ENCODE measurements around the gene SLC4A3.

Gene SLC4A3

GRCh38 chr2:219636144-219636915 lies 8.9 kb downstream of the SLC4A3 start:
- TF ChIP-seq, protein P1, sequence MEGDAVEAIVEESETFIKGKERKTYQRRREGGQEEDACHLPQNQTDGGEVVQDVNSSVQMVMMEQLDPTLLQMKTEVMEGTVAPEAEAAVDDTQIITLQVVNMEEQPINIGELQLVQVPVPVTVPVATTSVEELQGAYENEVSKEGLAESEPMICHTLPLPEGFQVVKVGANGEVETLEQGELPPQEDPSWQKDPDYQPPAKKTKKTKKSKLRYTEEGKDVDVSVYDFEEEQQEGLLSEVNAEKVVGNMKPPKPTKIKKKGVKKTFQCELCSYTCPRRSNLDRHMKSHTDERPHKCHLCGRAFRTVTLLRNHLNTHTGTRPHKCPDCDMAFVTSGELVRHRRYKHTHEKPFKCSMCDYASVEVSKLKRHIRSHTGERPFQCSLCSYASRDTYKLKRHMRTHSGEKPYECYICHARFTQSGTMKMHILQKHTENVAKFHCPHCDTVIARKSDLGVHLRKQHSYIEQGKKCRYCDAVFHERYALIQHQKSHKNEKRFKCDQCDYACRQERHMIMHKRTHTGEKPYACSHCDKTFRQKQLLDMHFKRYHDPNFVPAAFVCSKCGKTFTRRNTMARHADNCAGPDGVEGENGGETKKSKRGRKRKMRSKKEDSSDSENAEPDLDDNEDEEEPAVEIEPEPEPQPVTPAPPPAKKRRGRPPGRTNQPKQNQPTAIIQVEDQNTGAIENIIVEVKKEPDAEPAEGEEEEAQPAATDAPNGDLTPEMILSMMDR (IDR thresholded peaks at IDR 0.05; ENCODE audit: insufficient read depth, low read depth, low read length, missing control alignments), result no peak
- DNase-seq (ENCODE audit: low read depth), result no peak
- no peak overlapping the region for H3K4me3 ChIP-seq (ENCODE audit: low read length)

DNA sequence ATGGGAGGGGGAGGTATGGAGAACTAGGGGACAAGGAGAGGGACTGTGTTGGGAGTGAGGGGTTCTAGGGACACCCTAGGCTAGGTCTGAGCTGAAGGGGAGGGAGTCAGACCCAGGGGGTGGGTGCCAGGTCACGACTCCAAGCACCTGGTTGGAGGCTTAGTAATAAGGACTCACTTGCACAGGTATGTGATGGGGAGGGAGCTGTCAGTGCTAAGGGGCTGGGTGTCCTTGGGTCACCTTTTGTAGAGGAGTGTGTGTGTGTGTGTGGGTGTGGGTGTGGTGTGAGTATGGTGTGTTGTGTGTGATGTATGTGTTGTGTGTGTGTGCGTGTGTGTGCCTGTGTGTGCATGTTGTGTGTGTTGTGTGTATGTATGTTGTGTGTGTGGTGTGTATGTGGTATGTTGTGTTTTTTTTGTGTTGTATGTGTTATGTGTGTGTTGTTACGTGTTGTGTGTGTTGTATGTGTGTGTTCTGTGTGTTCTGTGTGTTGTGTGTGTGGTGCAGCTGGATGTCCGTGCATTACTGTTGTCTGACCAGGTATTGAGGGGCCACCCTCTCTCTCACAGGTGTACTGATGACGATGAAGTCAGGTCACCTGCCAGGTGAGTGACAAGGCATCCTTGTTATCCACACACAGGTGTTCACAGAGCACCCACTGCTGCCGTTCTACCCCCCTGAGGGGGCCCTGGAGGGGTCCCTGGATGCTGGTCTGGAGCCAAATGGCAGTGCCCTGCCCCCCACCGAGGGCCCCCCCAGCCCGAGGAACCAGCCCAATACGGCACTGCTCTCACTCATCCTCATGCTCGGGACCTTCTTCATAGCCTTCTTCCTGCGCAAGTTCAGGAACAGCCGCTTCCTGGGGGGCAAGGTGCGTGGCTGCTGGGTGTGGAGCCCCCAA lies 9.8 kb downstream of the SLC4A3 start:
- no peak for DNase-seq (ENCODE audit: low read depth)
- no peak overlapping the region for H3K4me3 ChIP-seq (ENCODE audit: low read length)
- TF ChIP-seq, protein P1 (IDR thresholded peaks at IDR 0.05; ENCODE audit: insufficient read depth, low read depth, low read length, missing control alignments), result no peak

DNA sequence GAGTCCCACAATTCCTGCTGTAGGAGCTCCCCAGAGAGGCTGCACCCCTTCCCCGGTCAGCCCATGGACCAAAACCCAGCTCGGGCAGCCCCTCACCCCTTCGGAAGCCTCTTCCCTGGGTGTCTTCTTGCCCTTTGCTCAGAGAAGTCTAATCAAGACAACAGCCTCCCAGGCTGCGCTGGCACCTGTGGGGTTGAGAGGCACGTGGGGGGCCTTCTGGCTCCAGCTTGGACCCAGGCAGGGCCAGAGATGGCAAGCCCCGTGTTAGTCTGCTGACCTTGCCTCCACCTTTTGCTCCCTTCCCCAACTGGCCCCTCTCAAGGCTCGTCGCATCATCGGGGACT lies 10.4 kb downstream of the SLC4A3 start:
- no peak overlapping the region for H3K4me3 ChIP-seq (ENCODE audit: low read length)
- DNase-seq (ENCODE audit: low read depth), result no peak
- TF ChIP-seq, protein P1 (IDR thresholded peaks at IDR 0.05; ENCODE audit: insufficient read depth, low read depth, low read length, missing control alignments), result no peak

GRCh38 chr2:219638217-219638947 lies 11.0 kb downstream of the SLC4A3 start:
- TF ChIP-seq, protein P1 (IDR thresholded peaks at IDR 0.05; ENCODE audit: insufficient read depth, low read depth, low read length, missing control alignments), result peak; percentile 33
- DNase-seq (ENCODE audit: low read depth), result peak; percentile 33
- H3K4me3 ChIP-seq (ENCODE audit: low read length), result no peak overlapping the region

GRCh38 chr2:219638948-219639755 lies 11.7 kb downstream of the SLC4A3 start:
- no peak overlapping the region for H3K4me3 ChIP-seq (ENCODE audit: low read length)
- no peak for DNase-seq (ENCODE audit: low read depth)
- TF ChIP-seq, protein P1 (IDR thresholded peaks at IDR 0.05; ENCODE audit: insufficient read depth, low read depth, low read length, missing control alignments), result no peak

- no peak for DNase-seq (ENCODE audit: low read depth)
- TF ChIP-seq, protein P1 (IDR thresholded peaks at IDR 0.05; ENCODE audit: insufficient read depth, low read depth, low read length, missing control alignments), result no peak
- no peak overlapping the region for H3K4me3 ChIP-seq (ENCODE audit: low read length)
These were observed 14.1 kb downstream of the SLC4A3 start for GRCh38 chr2:219641390-219642068.

Measured in epithelial cell of esophagus (primary cell).